Stimulated activated CD8-positive, alpha-beta memory T cell treated with anti-CD3 and anti-CD28 coated beads, Interleukin-7, amount 100 ng/mL, for 24 hours (primary cell): ENCODE data around the gene ADAMTS15.
A peak's percentile ranks its signal among the peaks of the same experiment; 100 is the strongest.
"Not testable (repeated sequence)": the region's sequence is repeated elsewhere in the genome, so short reads cannot be mapped to it uniquely, and the experiment has no call there.

Source experiments
- DNase-seq: peaks from one replicate; pipeline ENCODE4 v3.0.0-alpha.2; 2020; ENCODE audit warnings: low read depth

ADAMTS15 gene

GRCh38 chr11:130434521-130435223 lies 13.8 kb upstream of the ADAMTS15 start:
- DNase-seq: peak; percentile 17

GRCh38 chr11:130435671-130436070 lies 12.8 kb upstream of the ADAMTS15 start:
- DNase-seq: no peak

GRCh38 chr11:130436171-130436570 lies 12.3 kb upstream of the ADAMTS15 start:
- no peak for DNase-seq

- DNase-seq: no peak
Measured at GRCh38 chr11:130437848-130438247, 10.6 kb upstream of the ADAMTS15 start.

GRCh38 chr11:130438401-130439159 lies 9.9 kb upstream of the ADAMTS15 start:
- DNase-seq: not testable (repeated sequence)

GRCh38 chr11:130439160-130439519 lies 9.3 kb upstream of the ADAMTS15 start:
- DNase-seq: no peak

GRCh38 chr11:130439876-130440275 lies 8.6 kb upstream of the ADAMTS15 start:
- no peak for DNase-seq

- DNase-seq: no peak
Measured at GRCh38 chr11:130441719-130442118, 6.7 kb upstream of the ADAMTS15 start.

- DNase-seq: no peak
Measured at GRCh38 chr11:130442737-130443136, 5.7 kb upstream of the ADAMTS15 start.

- no peak for DNase-seq
Measured at GRCh38 chr11:130445788-130446187, 2.7 kb upstream of the ADAMTS15 start.

GRCh38 chr11:130448039-130448415 lies 418 bp upstream of the ADAMTS15 start:
- DNase-seq: no peak

GRCh38 chr11:130449310-130449990 lies 1.0 kb downstream of the ADAMTS15 start:
- DNase-seq: no peak

GRCh38 chr11:130449996-130450769 lies 1.7 kb downstream of the ADAMTS15 start:
- no peak for DNase-seq

GRCh38 chr11:130451231-130452019 lies 3.0 kb downstream of the ADAMTS15 start:
- no peak for DNase-seq

GRCh38 chr11:130452176-130452575 lies 3.7 kb downstream of the ADAMTS15 start:
- no peak for DNase-seq

GRCh38 chr11:130452940-130453339 lies 4.5 kb downstream of the ADAMTS15 start:
- DNase-seq: no peak

GRCh38 chr11:130454491-130455252 lies 6.2 kb downstream of the ADAMTS15 start:
- DNase-seq: no peak

- no peak for DNase-seq
Measured at GRCh38 chr11:130455483-130456127, 7.2 kb downstream of the ADAMTS15 start.

GRCh38 chr11:130456286-130456685 lies 7.8 kb downstream of the ADAMTS15 start:
- DNase-seq: no peak
